Stimulated activated naive CD8-positive, alpha-beta T cell treated with anti-CD3 and anti-CD28 coated beads, Interleukin-15, amount 100 ng/mL, for 72 hours (primary cell): ENCODE results near the gene FGFR2.

Experiments used
- ATAC-seq: fragments of 150-1000 bp; cut with Tn5 transposase; 2 replicates; pipeline ENCODE4 v1.10.0; 2021; ENCODE audit warnings: mild to moderate bottlenecking, moderate library complexity
- DNase-seq, 2 donors: peaks; one replicate each; pipeline ENCODE4 v3.0.0; 2021 to 2022
- H3K27ac Mint-ChIP-seq, 2 donors: one replicate each; pipeline ENCODE4 v1.8.0; 2022; ENCODE audit warnings: mild to moderate bottlenecking in 2 of 2, mixed read lengths in 2 of 2, moderate library complexity in 2 of 2
- H3K27me3 Mint-ChIP-seq: one replicate; pipeline ENCODE4 v1.8.0; 2022; ENCODE audit warnings: mixed read lengths
- H3K4me1 Mint-ChIP-seq: one replicate; pipeline ENCODE4 v1.8.0; 2022; ENCODE audit warnings: mild to moderate bottlenecking, mixed read lengths
- H3K4me3 Mint-ChIP-seq, 2 donors: one replicate each; pipeline ENCODE4 v1.8.0; 2022; ENCODE audit warnings: mild to moderate bottlenecking in 2 of 2, mixed read lengths in 2 of 2, moderate library complexity in 1 of 2
- H3K9me3 Mint-ChIP-seq, 2 donors: one replicate each; pipeline ENCODE4 v1.8.0; 2022; ENCODE audit warnings: mixed read lengths in 2 of 2

FGFR2 gene

DNA sequence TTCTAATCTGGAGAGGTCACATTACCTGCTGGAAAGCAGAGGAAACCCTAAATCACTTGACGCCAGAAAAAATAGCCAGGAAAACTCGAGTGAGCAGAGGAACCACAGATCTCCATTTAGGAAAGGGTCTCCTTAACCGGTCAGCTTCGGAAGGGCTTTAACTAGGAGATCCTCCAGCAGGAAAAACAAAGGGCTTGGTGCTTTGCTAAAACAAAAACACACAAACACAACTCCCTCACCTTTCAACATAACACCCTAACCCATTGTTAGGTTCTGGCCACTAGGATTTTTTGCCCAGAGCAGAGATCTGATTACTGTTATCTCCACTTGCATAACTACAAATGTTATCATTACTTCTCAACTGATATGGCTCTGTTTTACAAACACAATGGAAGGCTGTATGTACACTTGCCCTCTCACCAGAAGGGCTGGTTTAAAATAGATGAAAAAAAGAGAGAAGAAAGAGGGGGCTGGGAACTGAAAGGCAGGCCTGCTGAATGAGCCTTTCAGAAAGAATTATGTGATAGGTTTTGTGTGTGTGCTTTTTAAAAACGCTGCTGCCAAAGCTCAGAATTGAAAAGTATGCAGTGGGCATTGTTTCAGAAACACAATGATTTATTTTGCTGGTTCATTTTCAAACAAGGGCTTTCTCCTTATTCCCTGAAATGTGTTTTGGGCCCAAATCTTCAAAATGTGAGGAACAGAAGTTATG, 161.5 kb downstream of the FGFR2 start:
- H3K4me1 Mint-ChIP-seq, result no peaks in the 10 kb centered on the region
- H3K27me3 Mint-ChIP-seq, result no peaks in the 10 kb centered on the region
- ATAC-seq (no peak), DNase-seq (no peak)
- peak overlapping the region in 1 of 2 donors; percentile 88 for H3K27ac Mint-ChIP-seq
- no peak overlapping the region for H3K4me3 Mint-ChIP-seq
- H3K9me3 Mint-ChIP-seq, result no peaks in the 10 kb centered on the region

DNA sequence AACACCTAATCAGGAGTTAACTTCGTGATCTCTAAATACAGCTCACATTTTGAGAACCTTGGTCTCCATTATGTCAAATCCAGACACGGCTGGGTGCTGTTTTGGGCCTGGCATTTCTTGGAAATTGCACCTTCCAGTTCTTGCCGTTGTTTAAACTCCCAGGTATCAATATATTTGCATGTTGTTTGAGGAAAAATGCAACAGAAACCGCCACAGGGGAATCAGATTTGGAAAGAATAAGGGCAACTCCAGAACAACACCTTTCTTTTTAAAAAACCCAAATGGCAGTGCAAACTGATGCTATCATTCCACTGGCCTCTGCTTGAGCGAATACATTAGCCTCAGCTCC, 162.0 kb downstream of the FGFR2 start:
- ATAC-seq, result no peak
- Mint-ChIP-seq H3K4me1 (no peaks in the 10 kb centered on the region), H3K4me3 (no peak overlapping the region), H3K9me3 (peaks cover 0 to 2% of the 10 kb centered on the region in 2 donors), H3K27me3 (no peaks in the 10 kb centered on the region), H3K27ac (no peak overlapping the region)
- no peak for DNase-seq

DNA sequence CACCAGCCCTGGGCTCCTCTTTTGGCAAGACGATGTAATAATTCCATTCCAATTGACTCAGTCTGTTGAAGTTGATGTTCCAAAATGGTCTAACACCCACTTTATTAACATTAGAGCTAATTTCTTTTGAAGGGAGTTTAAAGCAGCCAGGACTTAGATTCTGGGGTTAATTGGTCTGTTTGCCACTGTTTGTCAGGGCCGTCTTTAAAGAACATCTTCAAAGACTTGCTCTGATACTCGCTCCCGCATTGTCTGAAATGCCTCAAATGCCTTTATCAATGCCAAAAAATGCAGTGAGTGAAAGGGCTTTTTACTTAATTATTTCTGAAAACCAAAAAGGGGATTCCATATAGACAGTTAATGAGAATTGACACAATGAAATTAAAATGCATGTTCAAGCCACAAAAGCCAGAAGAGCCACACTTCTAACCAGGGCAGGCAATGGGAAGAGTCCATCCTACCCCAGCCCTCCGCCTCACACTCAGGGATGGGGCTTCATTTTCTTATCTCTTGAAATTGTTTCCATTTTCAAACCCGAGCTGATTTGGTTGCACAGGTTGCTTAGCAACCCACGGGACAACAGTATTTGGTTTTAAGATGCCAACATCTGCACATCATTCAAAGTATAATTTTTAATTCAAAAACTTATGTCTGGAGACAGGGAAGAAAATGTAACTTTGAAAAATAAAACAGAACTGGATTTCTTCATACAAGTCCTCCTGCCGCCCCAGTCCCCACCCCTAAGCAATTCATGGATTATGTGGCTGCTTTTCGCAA, 163.0 kb downstream of the FGFR2 start:
- Mint-ChIP-seq H3K4me1 (no peaks in the 10 kb centered on the region), H3K9me3 (peaks cover 0 to 11% of the 10 kb centered on the region in 2 donors), H3K27ac (no peak overlapping the region), H3K27me3 (no peaks in the 10 kb centered on the region), H3K4me3 (no peak overlapping the region)
- ATAC-seq, result no peak
- DNase-seq, result no peak

DNA sequence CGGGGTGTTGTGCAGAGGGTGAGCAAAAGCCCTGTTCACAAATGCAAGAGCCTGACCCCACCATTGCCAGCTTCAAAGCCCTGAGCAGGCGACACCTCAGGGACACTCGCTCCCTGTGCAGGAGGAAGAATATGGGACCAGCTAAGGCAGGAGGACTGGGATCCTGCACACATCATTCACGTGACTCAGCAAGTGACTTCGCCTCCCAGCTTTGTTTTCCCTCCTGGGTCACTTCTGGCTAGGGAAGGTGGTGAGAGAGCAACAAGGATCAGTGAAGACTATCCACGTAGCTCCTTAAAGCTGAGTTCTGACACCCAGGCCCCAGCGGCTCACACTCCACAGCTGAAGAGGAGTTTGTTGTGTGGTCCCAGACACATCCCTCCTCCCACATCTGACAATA, 164.3 kb downstream of the FGFR2 start:
- Mint-ChIP-seq H3K4me3 (no peak overlapping the region), H3K27ac (no peak overlapping the region), H3K27me3 (no peaks in the 10 kb centered on the region), H3K4me1 (no peaks in the 10 kb centered on the region), H3K9me3 (peaks cover 0 to 13% of the 10 kb centered on the region in 2 donors)
- no peak for ATAC-seq
- no peak for DNase-seq

DNA sequence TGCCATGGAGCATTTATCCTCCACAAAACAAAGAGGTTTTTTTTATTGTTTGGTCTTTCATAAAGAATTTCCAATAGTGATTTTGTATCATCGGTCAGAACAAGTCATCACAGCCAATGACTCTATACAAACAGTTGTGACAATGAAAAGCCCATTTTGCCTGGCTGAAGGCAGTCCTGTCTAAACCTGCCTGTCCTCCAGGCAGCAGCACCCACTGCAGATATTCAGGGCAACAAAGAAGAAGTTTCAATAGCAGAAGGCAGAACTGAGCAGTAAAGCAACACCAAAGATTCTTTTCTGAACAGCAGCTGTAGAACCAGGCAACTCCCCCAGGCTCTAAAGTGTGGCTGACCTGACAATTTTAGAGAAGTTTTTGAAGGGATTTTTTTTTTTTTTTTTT, 169.4 kb downstream of the FGFR2 start:
- Mint-ChIP-seq H3K9me3 (peaks cover 0 to 13% of the 10 kb centered on the region in 2 donors), H3K27ac (no peak overlapping the region), H3K27me3 (no peaks in the 10 kb centered on the region)

More for the DNA sequence above, 169.4 kb downstream of the FGFR2 start:
- no peak overlapping the region for H3K4me3 Mint-ChIP-seq
- ATAC-seq, result no peak
- H3K4me1 Mint-ChIP-seq, result no peaks in the 10 kb centered on the region
- no peak for DNase-seq
